Parathyroid adenoma (tissue), 2 donors: ENCODE data around the gene FBXW11.

Source experiments
- H2AFZ ChIP-seq: fragments of 300-600 bp; sonication (generic); one replicate; pipeline ENCODE4 v1.7.0; 2017; ENCODE audit warnings: antibody characterized with exemption, mild to moderate bottlenecking
- H3K27ac ChIP-seq: fragments of 300-600 bp; sonication (generic); one replicate; pipeline ENCODE4 v1.7.0; 2017
- H3K27me3 ChIP-seq: fragments of 300-600 bp; sonication (generic); one replicate; pipeline ENCODE4 v1.7.0; 2017; ENCODE audit warnings: low read length; ENCODE audit not compliant: control insufficient read depth, insufficient read depth
- H3K36me3 ChIP-seq: fragments of 300-600 bp; sonication (generic); one replicate; pipeline ENCODE4 v1.7.0; 2017; ENCODE audit warnings: low read length; ENCODE audit not compliant: control insufficient read depth, insufficient read depth
- H3K4me1 ChIP-seq: fragments of 300-600 bp; sonication (generic); one replicate; pipeline ENCODE4 v1.7.0; 2017; ENCODE audit warnings: control low read depth
- H3K4me2 ChIP-seq: fragments of 300-600 bp; sonication (generic); one replicate; pipeline ENCODE4 v1.7.0; 2017; ENCODE audit warnings: low read length
- H3K4me3 ChIP-seq: fragments of 300-600 bp; sonication (generic); one replicate; pipeline ENCODE4 v1.7.0; 2017; ENCODE audit warnings: low read depth, low read length
- H3K79me2 ChIP-seq: fragments of 300-600 bp; sonication (generic); one replicate; pipeline ENCODE4 v1.7.0; 2017; ENCODE audit warnings: control low read depth
- H3K9ac ChIP-seq: fragments of 300-600 bp; sonication (generic); one replicate; pipeline ENCODE4 v1.7.0; 2017; ENCODE audit warnings: mild to moderate bottlenecking
- H3K9me3 ChIP-seq: fragments of 300-600 bp; sonication (generic); one replicate; pipeline ENCODE4 v1.7.0; 2017; ENCODE audit warnings: low read length; ENCODE audit not compliant: control insufficient read depth
- TF ChIP-seq, protein P1 (sequence below): fragments of 300-600 bp; sonication (generic); IDR thresholded peaks from one replicate; pipeline ENCODE4 v1.7.0; 2017; ENCODE audit warnings: antibody characterized with exemption, mild to moderate bottlenecking
- donor health status: primary hyperparathyroidism.

FBXW11 gene

DNA sequence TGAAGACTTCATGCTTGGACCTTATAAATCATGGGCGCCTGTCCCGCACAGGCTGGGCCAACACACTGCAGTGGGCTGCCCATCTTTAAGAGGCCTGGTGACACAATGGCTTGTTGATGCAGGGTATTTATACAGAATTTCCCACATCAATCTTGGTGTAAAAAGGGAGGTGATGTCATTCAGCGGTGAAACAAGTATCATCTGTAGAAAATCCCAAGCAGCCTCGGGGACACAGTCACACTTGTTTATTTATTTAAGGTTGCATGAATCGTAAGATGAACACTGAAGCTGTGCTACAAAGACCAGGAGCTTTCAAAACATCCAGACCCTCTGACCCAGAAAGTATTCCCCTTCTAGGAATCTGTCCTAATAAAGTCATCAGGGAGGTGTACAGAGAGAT is 180.3 kb downstream of the FBXW11 start:
- no peaks in the 10 kb centered on the region for H3K9me3 ChIP-seq

DNA sequence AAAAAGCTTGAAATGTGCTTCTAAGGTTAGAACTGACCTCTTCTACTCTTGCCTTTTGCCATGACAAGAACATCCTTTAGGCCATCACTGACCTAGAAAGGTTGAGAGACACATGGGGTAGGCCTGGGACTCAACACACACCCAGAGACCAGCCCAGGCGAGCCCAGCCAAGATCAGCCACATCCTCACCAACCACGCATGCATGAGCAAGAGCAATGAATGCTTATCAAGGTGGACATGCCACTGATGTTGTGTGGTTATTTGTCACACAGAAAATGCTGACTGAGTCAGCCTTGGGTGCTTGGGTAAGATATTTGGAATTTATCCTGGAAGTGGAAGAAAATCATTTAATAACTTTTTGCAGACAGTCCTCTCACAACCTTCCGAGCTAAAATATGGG is 181.4 kb downstream of the FBXW11 start:
- Histone ChIP-seq H3K4me3 (no peak overlapping the region), H3K4me1 (no peaks in the 10 kb centered on the region), H3K27me3 (no peaks in the 10 kb centered on the region), H3K9ac (no peak overlapping the region), H3K27ac (no peak overlapping the region), H3K4me2 (no peak overlapping the region), H3K9me3 (no peaks in the 10 kb centered on the region), H3K79me2 (no peaks in the 10 kb centered on the region), H2AFZ (no peak overlapping the region), H3K36me3 (no peaks in the 10 kb centered on the region)
- TF ChIP-seq, protein P1, sequence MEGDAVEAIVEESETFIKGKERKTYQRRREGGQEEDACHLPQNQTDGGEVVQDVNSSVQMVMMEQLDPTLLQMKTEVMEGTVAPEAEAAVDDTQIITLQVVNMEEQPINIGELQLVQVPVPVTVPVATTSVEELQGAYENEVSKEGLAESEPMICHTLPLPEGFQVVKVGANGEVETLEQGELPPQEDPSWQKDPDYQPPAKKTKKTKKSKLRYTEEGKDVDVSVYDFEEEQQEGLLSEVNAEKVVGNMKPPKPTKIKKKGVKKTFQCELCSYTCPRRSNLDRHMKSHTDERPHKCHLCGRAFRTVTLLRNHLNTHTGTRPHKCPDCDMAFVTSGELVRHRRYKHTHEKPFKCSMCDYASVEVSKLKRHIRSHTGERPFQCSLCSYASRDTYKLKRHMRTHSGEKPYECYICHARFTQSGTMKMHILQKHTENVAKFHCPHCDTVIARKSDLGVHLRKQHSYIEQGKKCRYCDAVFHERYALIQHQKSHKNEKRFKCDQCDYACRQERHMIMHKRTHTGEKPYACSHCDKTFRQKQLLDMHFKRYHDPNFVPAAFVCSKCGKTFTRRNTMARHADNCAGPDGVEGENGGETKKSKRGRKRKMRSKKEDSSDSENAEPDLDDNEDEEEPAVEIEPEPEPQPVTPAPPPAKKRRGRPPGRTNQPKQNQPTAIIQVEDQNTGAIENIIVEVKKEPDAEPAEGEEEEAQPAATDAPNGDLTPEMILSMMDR, result no peak

More for the DNA sequence above, 180.3 kb downstream of the FBXW11 start:
- Histone ChIP-seq H3K4me1 (no peaks in the 10 kb centered on the region), H3K27me3 (no peaks in the 10 kb centered on the region), H3K4me2 (no peak overlapping the region), H3K27ac (no peak overlapping the region), H3K9ac (no peak overlapping the region), H3K79me2 (no peaks in the 10 kb centered on the region), H3K36me3 (no peaks in the 10 kb centered on the region), H2AFZ (no peak overlapping the region), H3K4me3 (no peak overlapping the region)
- TF ChIP-seq, protein P1, result no peak

DNA sequence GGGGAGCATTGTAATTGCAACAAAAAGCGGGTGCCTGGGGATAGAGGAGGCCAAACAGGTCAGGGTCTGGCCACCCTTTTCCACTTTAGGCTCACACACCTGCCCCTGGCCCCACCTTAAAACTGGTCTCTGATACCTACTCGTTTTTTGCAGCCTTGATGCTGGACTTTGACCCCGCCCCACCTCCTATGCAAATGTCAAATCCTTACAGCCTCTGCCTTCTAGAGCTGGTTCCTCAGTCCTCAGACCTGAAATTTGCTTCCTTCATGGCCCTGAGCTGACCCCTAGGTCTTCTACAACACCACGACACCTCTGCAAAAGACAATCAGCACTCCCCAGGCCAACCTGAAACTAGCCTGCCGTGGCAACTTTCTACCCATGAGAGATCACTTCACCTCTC is 183.2 kb downstream of the FBXW11 start:
- no peaks in the 10 kb centered on the region for H3K4me1 ChIP-seq
- H3K4me3 ChIP-seq, result no peak overlapping the region
- H3K4me2 ChIP-seq, result no peak overlapping the region
- H2AFZ ChIP-seq, result no peak overlapping the region
- H3K36me3 ChIP-seq, result no peaks in the 10 kb centered on the region
- H3K27ac ChIP-seq, result no peak overlapping the region
- H3K79me2 ChIP-seq, result no peaks in the 10 kb centered on the region
- TF ChIP-seq, protein P1, result no peak
- no peaks in the 10 kb centered on the region for H3K9me3 ChIP-seq
- no peaks in the 10 kb centered on the region for H3K27me3 ChIP-seq
- H3K9ac ChIP-seq, result no peak overlapping the region

DNA sequence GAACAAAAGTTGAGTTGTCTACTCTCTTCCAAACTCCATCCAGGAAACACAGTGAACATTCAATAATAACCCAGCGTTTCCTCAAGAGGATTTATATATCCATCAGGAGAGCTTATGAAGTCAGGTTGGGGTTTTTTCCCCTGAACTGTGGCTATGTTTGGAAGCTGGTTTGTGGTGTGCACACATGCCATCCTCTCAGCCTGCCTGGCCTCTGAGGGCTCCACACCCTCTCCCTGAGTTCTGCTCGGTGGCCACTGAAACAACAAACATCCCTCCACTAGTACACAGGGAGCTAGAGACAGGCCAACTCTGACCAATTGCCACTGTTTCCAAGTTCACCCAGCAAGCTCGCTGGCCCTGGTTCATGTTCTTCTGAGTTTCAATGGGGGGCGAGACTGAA is 185.2 kb downstream of the FBXW11 start:
- no peaks in the 10 kb centered on the region for H3K9me3 ChIP-seq

DNA sequence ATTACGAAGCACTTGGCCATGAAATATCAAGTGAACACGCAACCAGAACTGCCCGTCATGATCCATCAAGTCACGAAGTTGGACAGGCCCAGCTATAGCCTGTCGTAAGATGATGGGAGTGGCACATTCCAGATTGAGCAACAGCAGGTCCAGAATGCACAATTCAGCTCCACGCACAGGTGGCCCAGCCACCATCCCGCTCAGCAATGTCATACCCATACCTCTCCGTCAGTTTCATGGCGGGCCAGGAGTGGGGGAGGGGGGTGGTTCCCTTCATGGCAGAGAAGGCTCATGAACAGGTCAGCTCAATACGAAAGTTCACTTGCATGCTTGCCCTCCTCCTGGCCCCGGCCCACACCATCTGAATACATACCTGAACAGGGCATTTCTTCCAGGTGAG is 185.9 kb downstream of the FBXW11 start:
- H3K27me3 ChIP-seq, result no peaks in the 10 kb centered on the region
- H2AFZ ChIP-seq, result no peak overlapping the region
- no peaks in the 10 kb centered on the region for H3K4me1 ChIP-seq
- H3K4me3 ChIP-seq, result no peak overlapping the region
- H3K79me2 ChIP-seq, result no peaks in the 10 kb centered on the region
- H3K27ac ChIP-seq, result no peak overlapping the region
- H3K9ac ChIP-seq, result no peak overlapping the region
- no peaks in the 10 kb centered on the region for H3K36me3 ChIP-seq
- TF ChIP-seq, protein P1, result no peak
- H3K4me2 ChIP-seq, result no peak overlapping the region
- no peaks in the 10 kb centered on the region for H3K9me3 ChIP-seq

More for the DNA sequence above, 185.2 kb downstream of the FBXW11 start:
- no peak overlapping the region for H3K9ac ChIP-seq
- no peak overlapping the region for H3K4me2 ChIP-seq
- TF ChIP-seq, protein P1, result no peak
- H2AFZ ChIP-seq, result no peak overlapping the region
- H3K79me2 ChIP-seq, result no peaks in the 10 kb centered on the region
- H3K4me1 ChIP-seq, result no peaks in the 10 kb centered on the region
- H3K27ac ChIP-seq, result no peak overlapping the region
- no peaks in the 10 kb centered on the region for H3K27me3 ChIP-seq
- H3K36me3 ChIP-seq, result no peaks in the 10 kb centered on the region
- no peak overlapping the region for H3K4me3 ChIP-seq
